Measurements from ENCODE around the gene COG2.
"Not testable (repeated sequence)": the region's sequence is repeated elsewhere in the genome, so short reads cannot be mapped to it uniquely, and the experiment has no call there.

The COG2 gene

GRCh38 chr1:230713915-230714764 lies 71.9 kb downstream of the COG2 start, which contains the start of gene AGT:
Gene AGT, minus strand, starts transcription at chr1:230714122. Its CDS starts 3,299 bp downstream, at chr1:230710823.
- DNase-seq (ENCODE audit: low read depth): peak; percentile 64

GRCh38 chr1:230715510-230715909 lies 73.2 kb downstream of the COG2 start:
- no peak for DNase-seq (ENCODE audit: low read depth)

DNA sequence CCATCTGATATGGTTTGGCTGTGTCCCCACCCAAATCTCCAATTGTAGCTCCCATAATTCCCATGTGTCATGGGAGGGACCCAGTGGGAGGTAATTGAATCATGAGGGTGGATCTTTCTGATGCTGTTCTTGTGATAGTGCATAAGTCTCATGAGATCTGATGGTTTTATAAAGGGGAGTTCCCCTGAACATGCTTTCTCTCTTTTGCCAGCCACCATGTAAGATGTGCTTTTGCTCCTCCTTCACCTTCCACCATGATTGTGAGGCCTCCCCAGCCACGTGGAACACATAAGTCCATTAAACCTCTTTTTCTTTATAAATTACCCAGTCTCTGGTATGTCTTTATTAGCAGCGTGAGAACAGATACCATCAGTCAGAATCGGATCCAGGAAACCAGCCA lies 74.2 kb downstream of the COG2 start:
- DNase-seq (ENCODE audit: low read depth): not testable (repeated sequence)

- DNase-seq (ENCODE audit: low read depth): no peak
These were observed 75.0 kb downstream of the COG2 start for GRCh38 chr1:230717251-230717650.

- DNase-seq (ENCODE audit: low read depth): not testable (repeated sequence)
These were observed 79.7 kb downstream of the COG2 start for GRCh38 chr1:230721849-230722522.

GRCh38 chr1:230725256-230726012 lies 83.2 kb downstream of the COG2 start:
- no peak for DNase-seq (ENCODE audit: low read depth)

DNA sequence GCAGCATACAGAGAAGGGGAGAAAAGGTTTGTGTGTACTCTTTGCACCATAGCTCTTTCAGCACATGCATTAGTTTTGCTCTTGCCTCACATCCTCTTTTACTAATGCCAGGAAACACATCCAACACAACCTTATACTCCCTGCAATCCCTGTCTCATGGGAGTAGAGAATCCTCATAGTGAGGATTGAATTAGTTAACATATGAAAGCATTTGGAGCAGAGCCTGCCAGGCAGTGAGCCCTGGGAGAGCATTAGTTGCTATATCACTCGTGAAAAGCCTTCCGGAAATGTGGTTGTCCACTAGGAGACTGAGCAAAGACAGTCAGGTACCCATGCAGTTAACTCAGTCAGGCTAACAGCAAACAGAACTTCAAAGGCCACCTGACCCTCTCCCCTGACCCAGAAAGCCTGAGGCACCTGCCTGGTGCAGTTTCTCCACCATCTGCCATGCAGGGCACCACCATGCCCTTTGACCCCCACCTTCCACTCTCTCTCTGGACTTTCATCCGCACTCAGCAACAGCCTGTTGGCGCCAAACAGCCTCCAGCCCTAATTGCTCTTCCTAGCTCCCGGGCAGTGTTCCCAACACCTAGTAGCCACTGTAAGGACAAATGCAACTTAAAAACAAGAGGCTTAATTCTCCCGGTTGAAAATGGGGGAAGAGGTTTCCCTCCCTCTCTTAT lies 86.6 kb downstream of the COG2 start:
- peak; percentile 37 for DNase-seq (ENCODE audit: low read depth)

DNA sequence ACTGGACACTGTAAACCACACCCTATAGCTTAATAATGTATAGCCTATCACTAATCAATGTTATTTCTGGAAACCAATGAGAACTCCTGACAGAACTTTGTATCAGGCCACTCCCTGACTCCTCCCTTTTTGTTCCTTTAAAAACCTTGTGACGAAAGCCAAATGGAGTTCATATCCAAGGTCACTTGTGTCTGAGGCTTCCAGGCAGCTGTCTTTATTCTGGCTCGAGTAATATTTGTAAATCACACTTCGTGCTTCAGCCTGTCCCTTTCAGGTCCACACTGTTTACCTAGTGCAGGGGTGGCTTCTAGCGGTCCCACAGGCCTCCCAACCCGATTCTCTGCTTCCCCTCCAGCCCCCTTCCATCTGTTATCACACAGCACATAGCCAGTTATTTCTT lies 88.7 kb downstream of the COG2 start:
- no peak for DNase-seq (ENCODE audit: low read depth)

DNA sequence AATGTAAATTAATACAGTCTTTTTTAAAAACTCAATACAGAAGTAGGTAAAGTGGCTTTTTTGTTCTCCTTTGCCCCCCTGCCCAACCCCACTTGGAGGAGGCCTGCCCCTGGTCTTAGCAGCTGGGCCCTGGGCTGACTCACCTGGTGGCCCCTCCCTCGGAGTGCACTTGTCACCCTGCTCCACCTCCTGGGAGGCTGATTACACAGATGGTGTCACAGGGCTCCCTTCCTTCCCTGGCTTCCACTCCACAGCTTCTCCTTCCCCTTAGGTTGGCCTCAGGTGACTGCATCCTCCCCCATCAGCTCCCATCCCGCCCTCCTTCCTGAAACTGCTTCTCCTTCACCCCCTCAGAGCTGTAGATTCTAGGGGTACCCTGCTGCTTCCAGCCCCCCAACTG lies 93.2 kb downstream of the COG2 start:
- no peak for DNase-seq (ENCODE audit: low read depth)

GRCh38 chr1:230737622-230738262 lies 95.5 kb downstream of the COG2 start:
- DNase-seq (ENCODE audit: low read depth): no peak

GRCh38 chr1:230739564-230740290 lies 97.4 kb downstream of the COG2 start:
- DNase-seq (ENCODE audit: low read depth): no peak
